CD14-positive monocyte (primary cell): ENCODE results near the gene RWDD1. TPM values are rescaled to one million over a fixed set of nuclear protein-coding genes. Genes with fewer than 3 reads are reported as not detected.

Experiments used
- DNase-seq, 3 donors: peaks; one replicate each; pipeline ENCODE4 v3.0.0-alpha.2; 2011 to 2022
- H2AFZ ChIP-seq: 2 replicates; pipeline ENCODE4 v1.6.0; 2012; ENCODE audit warnings: mild to moderate bottlenecking, low read depth, low read length, inconsistent platforms; ENCODE audit not compliant: insufficient read depth, poor library complexity, severe bottlenecking
- H3K27ac ChIP-seq, 2 donors: 1 replicate in 1 of 2; 2 replicates in 1 of 2; pipeline ENCODE4 v1.5.1; 2012 to 2013; ENCODE audit warnings: low read length in 2 of 2, control low read depth in 1 of 2, inconsistent platforms in 1 of 2, low read depth in 1 of 2, mild to moderate bottlenecking in 1 of 2
- H3K27me3 ChIP-seq, 2 donors: one replicate each; pipeline versions ENCODE4 v1.6.0 to v1.6.1; 2011 to 2013; ENCODE audit warnings: low read length in 2 of 2; ENCODE audit not compliant: control insufficient read depth in 2 of 2, insufficient read depth in 2 of 2
- H3K36me3 ChIP-seq, 2 donors: replicated peaks in 1 of 2; 1 replicate in 1 of 2; 2 replicates in 1 of 2; pipeline versions ENCODE4 v1.5.1 to v1.6.1; 2012 to 2013; ENCODE audit warnings: low read length in 2 of 2, control low read depth in 1 of 2, inconsistent platforms in 1 of 2, mild to moderate bottlenecking in 1 of 2; ENCODE audit not compliant: insufficient read depth in 2 of 2, control insufficient read depth in 1 of 2
- H3K4me1 ChIP-seq, 2 donors: 1 replicate in 1 of 2; 2 replicates in 1 of 2; pipeline versions ENCODE4 v1.5.1 to v1.6.1; 2012 to 2013; ENCODE audit warnings: low read length in 2 of 2, control low read depth in 1 of 2, inconsistent platforms in 1 of 2, mild to moderate bottlenecking in 1 of 2, moderate library complexity in 1 of 2; ENCODE audit not compliant: insufficient read depth in 2 of 2, control insufficient read depth in 1 of 2
- H3K4me2 ChIP-seq: replicated peaks from 2 replicates; pipeline ENCODE3; 2012; ENCODE audit warnings: low read length, moderate library complexity, mild to moderate bottlenecking; ENCODE audit not compliant: poor library complexity, severe bottlenecking; ENCODE audit errors: extremely low read depth
- H3K4me3 ChIP-seq, 3 experiments: fragments of 200-600 bp in 1 of 3; sonication (generic) in 1 of 3; replicated peaks in 1 of 3; 1 replicate in 2 of 3; 2 replicates in 1 of 3; pipeline ENCODE4 v1.5.1; 2011 to 2013; ENCODE audit warnings: low read length in 3 of 3, mild to moderate bottlenecking in 3 of 3, control low read depth in 2 of 3, low read depth in 2 of 3, inconsistent platforms in 1 of 3, moderate library complexity in 1 of 3
- H3K79me2 ChIP-seq: 2 replicates; pipeline ENCODE4 v1.6.0; 2012; ENCODE audit warnings: mild to moderate bottlenecking, control low read depth, inconsistent platforms, low read length, moderate library complexity; ENCODE audit not compliant: insufficient read depth
- H3K9ac ChIP-seq: 2 replicates; pipeline ENCODE4 v1.6.0; 2017; ENCODE audit warnings: low read length, mild to moderate bottlenecking; ENCODE audit not compliant: insufficient read depth, poor library complexity, severe bottlenecking
- H3K9me3 ChIP-seq, 2 donors: replicated peaks in 1 of 2; 1 replicate in 1 of 2; 2 replicates in 1 of 2; pipeline versions ENCODE4 v1.5.1 to v1.6.1; 2012 to 2013; ENCODE audit warnings: low read length in 2 of 2, control low read depth in 1 of 2; ENCODE audit not compliant: control insufficient read depth in 1 of 2, insufficient read depth in 1 of 2
- H4K20me1 ChIP-seq: 2 replicates; pipeline ENCODE4 v1.6.0; 2012; ENCODE audit warnings: mild to moderate bottlenecking, low read length, control low read depth, moderate library complexity; ENCODE audit not compliant: insufficient read depth
- H3K27ac Mint-ChIP-seq, 7 donors: one replicate each; pipeline ENCODE4 v1.8.0; 2020; ENCODE audit warnings: mild to moderate bottlenecking in 7 of 7, mixed read lengths in 7 of 7, moderate library complexity in 6 of 7, inconsistent platforms in 2 of 7
- H3K27me3 Mint-ChIP-seq, 3 donors: one replicate each; pipeline ENCODE4 v1.8.0; 2021 to 2022; ENCODE audit warnings: low read depth in 3 of 3, mild to moderate bottlenecking in 3 of 3, mixed read lengths in 3 of 3, moderate library complexity in 3 of 3, inconsistent platforms in 1 of 3
- H3K36me3 Mint-ChIP-seq, 2 donors: one replicate each; pipeline ENCODE4 v1.8.0; 2020; ENCODE audit warnings: mixed read lengths in 2 of 2, inconsistent platforms in 1 of 2, mild to moderate bottlenecking in 1 of 2
- H3K4me1 Mint-ChIP-seq: one replicate; pipeline ENCODE4 v1.8.0; 2020; ENCODE audit warnings: mild to moderate bottlenecking, mixed read lengths
- H3K4me3 Mint-ChIP-seq, 2 donors: one replicate each; pipeline ENCODE4 v1.8.0; 2020; ENCODE audit warnings: mild to moderate bottlenecking in 2 of 2, mixed read lengths in 2 of 2, moderate library complexity in 1 of 2
- H3K9me3 Mint-ChIP-seq, 7 donors: one replicate each; pipeline ENCODE4 v1.8.0; 2020 to 2022; ENCODE audit warnings: mixed read lengths in 7 of 7, mild to moderate bottlenecking in 6 of 7, moderate library complexity in 6 of 7, inconsistent platforms in 2 of 7
- WGBS: methylation state at CpG from one replicate; pipeline ENCODE4 v1.1.5; 2013; ENCODE audit warnings: missing lambda C conversion rate; ENCODE audit not compliant: insufficient coverage; 5-methylcytosine and 5-hydroxymethylcytosine counted together
- intact Hi-C, 2 donors: fragments of 100-400 bp; cut with micrococcal nuclease; formaldehyde crosslinking; loops; one replicate each; pipeline versions ENCODE4 v1.15.0 to v1.15.1; 2023
- polyA plus RNA-seq, 3 donors: library from polyadenylated mRNA; depleted of rRNA in 1 of 3; unstranded in 2 of 3; stranded (reverse) in 1 of 3; fragments of 300-500 nt in 2 of 3; fragments of >200 nt in 1 of 3; fragmentation: Illumina TruSeq in 2 of 3; gene quantifications; 1 replicate in 2 of 3; 2 replicates in 1 of 3; pipeline ENCODE4 v1.2.3, GENCODE V29; 2012 to 2021
- TF ChIP-seq, protein P1 (sequence below): fragments of 200-600 bp; IDR thresholded peaks from one replicate; pipeline ENCODE4 v1.8.0; 2022; ENCODE audit warnings: antibody characterized with exemption, mild to moderate bottlenecking

Gene RWDD1
- polyA plus RNA-seq, 3 donors, result 11.8 to 45.5 (median 34.7) TPM

DNA sequence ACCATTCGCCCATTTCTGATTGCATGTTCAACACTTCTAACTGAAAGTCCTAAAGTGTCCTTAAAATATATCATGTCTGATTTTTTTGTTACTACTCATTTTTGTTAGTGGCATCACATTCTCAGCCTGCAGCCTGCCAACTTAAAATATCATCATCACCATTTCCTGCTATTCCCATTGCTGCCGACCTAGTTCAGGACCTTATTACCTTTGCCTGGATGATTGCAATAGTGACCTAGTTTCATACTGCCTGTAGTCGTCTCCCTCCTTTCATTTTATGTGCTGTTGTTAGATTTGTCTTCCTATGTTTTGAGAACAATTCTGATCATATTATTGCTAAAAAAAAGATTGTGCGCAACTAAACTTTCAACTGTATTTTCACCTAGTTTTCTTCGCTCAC is 6.2 kb downstream of the RWDD1 start:
- H3K4me3 ChIP-seq, result no peak overlapping the region
- peaks cover 75% of the 10 kb centered on the region for H3K79me2 ChIP-seq
- no peaks in the 10 kb centered on the region for H3K9me3 ChIP-seq
- H3K4me1 ChIP-seq, result peaks cover 5 to 8% of the 10 kb centered on the region in 2 donors
- peaks cover 38 to 69% of the 10 kb centered on the region in 2 donors for H3K36me3 ChIP-seq
- no peak for DNase-seq
- H3K27ac ChIP-seq, result no peak overlapping the region
- Mint-ChIP-seq H3K4me3 (no peak overlapping the region), H3K27me3 (no peaks in the 10 kb centered on the region), H3K36me3 (peaks cover 46 to 53% of the 10 kb centered on the region in 2 donors), H3K4me1 (peaks cover 17% of the 10 kb centered on the region), H3K9me3 (peaks cover 0 to 2% (median 0%) of the 10 kb centered on the region in 7 donors), H3K27ac (no peak overlapping the region)
- no peak overlapping the region for H2AFZ ChIP-seq
- H4K20me1 ChIP-seq, result peaks cover 14% of the 10 kb centered on the region
- H3K4me2 ChIP-seq, result no peak overlapping the region
- intact Hi-C loops, result no loop called here
- H3K27me3 ChIP-seq, result no peaks in the 10 kb centered on the region
- H3K9ac ChIP-seq, result no peak overlapping the region
- 100% methylated on average over 1 of the region's 5 CpGs for WGBS
- TF ChIP-seq, protein P1, sequence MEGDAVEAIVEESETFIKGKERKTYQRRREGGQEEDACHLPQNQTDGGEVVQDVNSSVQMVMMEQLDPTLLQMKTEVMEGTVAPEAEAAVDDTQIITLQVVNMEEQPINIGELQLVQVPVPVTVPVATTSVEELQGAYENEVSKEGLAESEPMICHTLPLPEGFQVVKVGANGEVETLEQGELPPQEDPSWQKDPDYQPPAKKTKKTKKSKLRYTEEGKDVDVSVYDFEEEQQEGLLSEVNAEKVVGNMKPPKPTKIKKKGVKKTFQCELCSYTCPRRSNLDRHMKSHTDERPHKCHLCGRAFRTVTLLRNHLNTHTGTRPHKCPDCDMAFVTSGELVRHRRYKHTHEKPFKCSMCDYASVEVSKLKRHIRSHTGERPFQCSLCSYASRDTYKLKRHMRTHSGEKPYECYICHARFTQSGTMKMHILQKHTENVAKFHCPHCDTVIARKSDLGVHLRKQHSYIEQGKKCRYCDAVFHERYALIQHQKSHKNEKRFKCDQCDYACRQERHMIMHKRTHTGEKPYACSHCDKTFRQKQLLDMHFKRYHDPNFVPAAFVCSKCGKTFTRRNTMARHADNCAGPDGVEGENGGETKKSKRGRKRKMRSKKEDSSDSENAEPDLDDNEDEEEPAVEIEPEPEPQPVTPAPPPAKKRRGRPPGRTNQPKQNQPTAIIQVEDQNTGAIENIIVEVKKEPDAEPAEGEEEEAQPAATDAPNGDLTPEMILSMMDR, result no peak

DNA sequence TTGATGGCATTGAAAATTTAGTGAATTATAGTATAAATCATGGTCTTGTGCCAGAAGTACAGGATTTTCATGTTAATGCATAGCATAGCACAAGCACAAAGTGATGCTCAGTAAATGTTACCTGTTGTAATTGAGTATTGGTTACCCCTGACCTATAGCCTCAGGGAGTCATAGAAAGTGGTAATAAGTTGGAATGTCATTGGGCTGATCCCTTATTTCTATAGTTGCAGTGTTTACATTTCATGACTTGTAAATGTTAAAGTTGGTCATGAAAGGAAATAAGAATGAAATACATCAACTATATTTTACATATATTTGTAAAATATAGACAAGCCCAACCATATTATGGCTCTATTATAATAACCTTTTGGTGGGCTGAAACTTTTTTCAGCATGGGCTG is 7.0 kb downstream of the RWDD1 start:
- Histone ChIP-seq H4K20me1 (peaks cover 14% of the 10 kb centered on the region), H3K9ac (no peak overlapping the region), H3K27ac (no peak overlapping the region), H2AFZ (no peak overlapping the region), H3K36me3 (peaks cover 46 to 74% of the 10 kb centered on the region in 2 donors), H3K27me3 (no peaks in the 10 kb centered on the region), H3K4me1 (no peaks in the 10 kb centered on the region), H3K79me2 (peaks cover 66% of the 10 kb centered on the region), H3K4me2 (no peak overlapping the region), H3K9me3 (no peaks in the 10 kb centered on the region), H3K4me3 (no peak overlapping the region)
- H3K36me3 Mint-ChIP-seq, result peaks cover 53 to 61% of the 10 kb centered on the region in 2 donors
- intact Hi-C loops, result no loop called here
- peaks cover 0 to 2% (median 0%) of the 10 kb centered on the region in 7 donors for H3K9me3 Mint-ChIP-seq
- H3K4me3 Mint-ChIP-seq, result no peak overlapping the region
- H3K27ac Mint-ChIP-seq, result no peak overlapping the region
- no peaks in the 10 kb centered on the region for H3K27me3 Mint-ChIP-seq
- DNase-seq, result no peak
- H3K4me1 Mint-ChIP-seq, result peaks cover 9% of the 10 kb centered on the region
- TF ChIP-seq, protein P1, result no peak
